H1 (cell line): ENCODE data around the gene CRYBB1.

Experiments used
- CTCF ChIP-seq, 3 experiments: IDR thresholded peaks; 1 replicate in 2 of 3; 2 replicates in 1 of 3; pipeline versions ENCODE4 v1.5.1 to v1.6.1; 2011; ENCODE audit warnings: low read length in 3 of 3, mild to moderate bottlenecking in 3 of 3, inconsistent platforms in 2 of 3, low read depth in 1 of 3, moderate library complexity in 1 of 3; ENCODE audit not compliant: insufficient read depth in 1 of 3; ENCODE audit errors: control extremely low read depth in 1 of 3
- POLR2AphosphoS5 ChIP-seq: IDR thresholded peaks from 2 replicates; pipeline ENCODE4 v1.6.1; 2011; ENCODE audit warnings: low read depth, low read length
- TBP ChIP-seq: IDR thresholded peaks from 2 replicates; pipeline ENCODE4 v1.6.1; 2011; ENCODE audit warnings: low read depth, low read length, improper control_type of control experiment
- TEAD4 ChIP-seq: IDR thresholded peaks from 2 replicates; pipeline ENCODE4 v1.6.1; 2012; ENCODE audit warnings: low read depth, low read length, inconsistent platforms, mixed read lengths

GRCh38 chr22:26553056-26553752 lies 64.6 kb downstream of the CRYBB1 start:
- TF ChIP-seq TBP (no peak), CTCF (IDR thresholded peaks at IDR 0.05; ENCODE audit: control extremely low read depth in 1 of 3, insufficient read depth in 1 of 3, low read depth in 1 of 3, low read length in 3 of 3) (no peak), POLR2AphosphoS5 (no peak), TEAD4 (no peak)
